HCT116 (cell line): Measurements from ENCODE around the gene PCDH9. TPM values are rescaled to one million over a fixed set of nuclear protein-coding genes. Genes with fewer than 3 reads are reported as not detected.

Experiments used
- ATAC-seq: fragments of 200-7000 bp; cut with Tn5 transposase; 2 replicates; pipeline ENCODE4 v1.9.1; 2020; ENCODE audit warnings: mild to moderate bottlenecking, moderate library complexity
- BruUV-seq: library from RNA; stranded (reverse); fragments of 400-500 nt; replicated peaks from 2 replicates; lab custom pipeline; 2021; lab: Mats Ljungman, UMichigan
- CTCF ChIA-PET: fragments of 300-600 bp; sonication (Branson Sonifier 250); formaldehyde crosslinking; loops from one replicate; lab custom pipeline; 2021; ENCODE audit warnings: antibody characterized with exemption; lab: Charles Lee
- POLR2A ChIA-PET: fragments of 300-600, 350-600 bp; sonication (Branson Sonifier 250); formaldehyde crosslinking; loops from one replicate; lab custom pipeline; 2021; ENCODE audit warnings: antibody characterized with exemption; lab: Charles Lee
- RAD21 ChIA-PET, 2 experiments: fragments of 300-600 bp; sonication (Branson Sonifier 250); formaldehyde crosslinking; loops; one replicate each; lab custom pipeline; 2023; ENCODE audit warnings: low total read pairs in 2 of 2; ENCODE audit not compliant: uncharacterized antibody in 2 of 2, unreplicated experiment in 2 of 2, low non-redundant PET in 1 of 2; lab: Charles Lee
- DNase-seq: peaks from one replicate; pipeline ENCODE4 v3.0.0-alpha.2; 2010; ENCODE audit warnings: low read depth, low spot score
- H2AFZ ChIP-seq: fragments of 200-600 bp; shearing (Covaris generic), sonication (generic); 2 replicates; pipeline ENCODE4 v1.6.1; 2017; ENCODE audit warnings: low read depth, mixed run types, mixed read lengths, antibody characterized with exemption, low read length; ENCODE audit not compliant: poor library complexity, severe bottlenecking
- H3K27ac ChIP-seq: 2 replicates; pipeline ENCODE4 v1.5.1; 2012; ENCODE audit warnings: low read depth, low read length
- H3K27me3 ChIP-seq: fragments of 200-600 bp; sonication (generic); 2 replicates; pipeline ENCODE4 v1.6.1; 2016; ENCODE audit warnings: mixed run types, low read length, mixed read lengths; ENCODE audit not compliant: insufficient read depth
- H3K36me3 ChIP-seq, 2 experiments: fragments of 200-500 bp in 1 of 2; fragments of 200-600 bp in 1 of 2; sonication (Bioruptor generic) in 1 of 2; sonication (generic) in 1 of 2; 2 replicates each; pipeline versions ENCODE4 v1.5.1 to v1.6.1; 2014 to 2016; ENCODE audit warnings: low read length in 2 of 2, inconsistent platforms in 1 of 2, mixed read lengths in 1 of 2, mixed run types in 1 of 2; ENCODE audit not compliant: insufficient read depth in 2 of 2, control insufficient read depth in 1 of 2
- H3K4me1 ChIP-seq, 2 experiments: fragments of 200-600 bp in 1 of 2; sonication (generic) in 1 of 2; 2 replicates each; pipeline versions ENCODE4 v1.5.1 to v1.6.1; 2012 to 2017; ENCODE audit warnings: low read length in 2 of 2, inconsistent platforms in 1 of 2, mild to moderate bottlenecking in 1 of 2, mixed read lengths in 1 of 2, mixed run types in 1 of 2, moderate library complexity in 1 of 2; ENCODE audit not compliant: insufficient read depth in 2 of 2, control insufficient read depth in 1 of 2
- H3K4me2 ChIP-seq: fragments of 200-600 bp; sonication (generic); 2 replicates; pipeline ENCODE4 v1.6.1; 2017; ENCODE audit warnings: mixed run types, low read length, mixed read lengths
- H3K4me3 ChIP-seq, 2 experiments: fragments of 200-600 bp in 1 of 2; sonication (generic) in 1 of 2; replicated peaks in 1 of 2; 2 replicates each; pipeline ENCODE4 v1.5.1; 2011 to 2016; ENCODE audit warnings: low read length in 2 of 2, control low read depth in 1 of 2, low read depth in 1 of 2, mild to moderate bottlenecking in 1 of 2, mixed read lengths in 1 of 2, mixed run types in 1 of 2
- H3K79me2 ChIP-seq: fragments of 200-600 bp; sonication (generic); 2 replicates; pipeline ENCODE4 v1.6.1; 2017; ENCODE audit warnings: mild to moderate bottlenecking, mixed run types, low read length, moderate library complexity, mixed read lengths; ENCODE audit not compliant: insufficient read depth
- H3K9ac ChIP-seq: fragments of 200-600 bp; sonication (generic); 2 replicates; pipeline ENCODE4 v1.6.1; 2016; ENCODE audit warnings: low read length, mixed read lengths
- H3K9me2 ChIP-seq: fragments of 200-600 bp; sonication (generic), shearing (Covaris generic); 2 replicates; pipeline ENCODE4 v1.6.1; 2017; ENCODE audit warnings: mixed run types, mild to moderate bottlenecking, moderate library complexity; ENCODE audit not compliant: insufficient read depth
- H3K9me3 ChIP-seq, 2 experiments: fragments of 200-500 bp in 1 of 2; fragments of 200-600 bp in 1 of 2; sonication (Bioruptor generic) in 1 of 2; sonication (generic) in 1 of 2; 2 replicates each; pipeline ENCODE4 v1.6.1; 2014 to 2017; ENCODE audit warnings: low read length in 2 of 2, mixed read lengths in 2 of 2, inconsistent platforms in 1 of 2, low read depth in 1 of 2, mild to moderate bottlenecking in 1 of 2, mixed run types in 1 of 2, moderate library complexity in 1 of 2; ENCODE audit not compliant: control insufficient read depth in 1 of 2, insufficient read depth in 1 of 2
- H4K20me1 ChIP-seq: fragments of 200-600 bp; sonication (generic), shearing (Covaris generic); 2 replicates; pipeline ENCODE4 v1.6.1; 2017; ENCODE audit warnings: mixed run types, mild to moderate bottlenecking, moderate library complexity; ENCODE audit not compliant: insufficient read depth
- EGR1 ChIP-seq: IDR thresholded peaks from 2 replicates; pipeline ENCODE4 v1.6.1; 2012; ENCODE audit warnings: low read depth
- EZH2phosphoT487 ChIP-seq: fragments of 200-600 bp; IDR thresholded peaks from 2 replicates; pipeline ENCODE4 v1.6.1; 2018; ENCODE audit warnings: antibody characterized with exemption, borderline replicate concordance
- FOSL1 ChIP-seq: IDR thresholded peaks from 2 replicates; pipeline ENCODE4 v1.6.1; 2012; ENCODE audit warnings: low read depth
- MAX ChIP-seq: IDR thresholded peaks from 2 replicates; pipeline ENCODE4 v1.6.1; 2012
- POLR2A ChIP-seq: IDR thresholded peaks from 2 replicates; pipeline ENCODE4 v1.7.0; 2011; ENCODE audit warnings: borderline replicate concordance; ENCODE audit not compliant: insufficient read depth, insufficient read length; ENCODE audit errors: extremely low read depth
- REST ChIP-seq: IDR thresholded peaks from 2 replicates; pipeline ENCODE4 v1.6.1; 2012; ENCODE audit warnings: low read depth
- TCF7L2 ChIP-seq: IDR thresholded peaks from 2 replicates; pipeline ENCODE4 v1.7.0; 2011; ENCODE audit warnings: borderline replicate concordance, inconsistent platforms; ENCODE audit not compliant: insufficient read depth, insufficient read length; ENCODE audit errors: extremely low read depth
- ZBTB33 ChIP-seq: IDR thresholded peaks from 2 replicates; pipeline ENCODE4 v1.6.1; 2011; ENCODE audit warnings: mild to moderate bottlenecking, low read length, moderate library complexity; ENCODE audit not compliant: insufficient replicate concordance; ENCODE audit errors: extremely low read depth
- ZFX ChIP-seq: fragments of 450-650 bp; IDR thresholded peaks from 2 replicates; pipeline ENCODE4 v1.6.1; 2017
- ZNF274 ChIP-seq: fragments of 200-500 bp; sonication (Bioruptor generic); IDR thresholded peaks from 2 replicates; pipeline ENCODE4 v1.6.1; 2014; ENCODE audit warnings: mild to moderate bottlenecking, low read depth, low read length, inconsistent platforms
- intact Hi-C: fragments of 100-400 bp; cut with micrococcal nuclease; formaldehyde crosslinking; loops from 2 replicates; pipeline ENCODE4 v1.10.0; 2022
- total RNA-seq: library from RNA; stranded (reverse); gene quantifications from one replicate; pipeline ENCODE4 v1.2.1, GENCODE V29; 2021; ENCODE audit not compliant: unreplicated experiment

PCDH9 gene
- total RNA-seq, 1 experiment from 2014 or later = 0.02 TPM

- no peak overlapping the region for H3K4me2 ChIP-seq
- ChIA-PET RAD21 (no interaction called here), CTCF (no interaction called here), POLR2A (no interaction called here)
- H3K9ac ChIP-seq = no peak overlapping the region
- no peaks in the 10 kb centered on the region for H3K79me2 ChIP-seq
- H3K4me3 ChIP-seq = no peak overlapping the region
- H3K27me3 ChIP-seq = no peaks in the 10 kb centered on the region
- H2AFZ ChIP-seq = no peak overlapping the region
- no peaks in the 10 kb centered on the region for H3K9me2 ChIP-seq
- no peaks in the 10 kb centered on the region for H3K36me3 ChIP-seq
- intact Hi-C loops = no loop called here
- no peaks in the 10 kb centered on the region for H3K4me1 ChIP-seq
- no peaks in the 10 kb centered on the region for H4K20me1 ChIP-seq
- no peak for TF ChIP-seq MAX
- no peak for TF ChIP-seq EGR1
- TF ChIP-seq EZH2phosphoT487 = no peak
- no peak for TF ChIP-seq FOSL1
- no peak for TF ChIP-seq POLR2A
- no peak for TF ChIP-seq TCF7L2
- TF ChIP-seq REST = no peak
- no peak for TF ChIP-seq ZBTB33
- no peak for TF ChIP-seq ZNF274
- TF ChIP-seq ZFX = no peak
- ATAC-seq (no peak), DNase-seq (no peak)
- no peak overlapping the region for H3K27ac ChIP-seq
- H3K9me3 ChIP-seq = no peaks in the 10 kb centered on the region
- no TSS peak for BruUV-seq
Observed at GRCh38 chr13:66557357-66557756, 672.8 kb downstream of the PCDH9 start.
